HepG2 (cell line): ENCODE data around the gene BBC3. TPM values are rescaled to one million over a fixed set of nuclear protein-coding genes. Genes with fewer than 3 reads are reported as not detected.

Experiments used
- BHLHE40 ChIP-seq: IDR thresholded peaks from 2 replicates; pipeline ENCODE4 v1.6.1; 2011; ENCODE audit warnings: low read length, improper control_type of control experiment
- CCDC6 ChIP-seq: sonication (generic); formaldehyde crosslinking; IDR thresholded peaks from 2 replicates; pipeline ENCODE4 v1.8.1; 2022; ENCODE audit warnings: mild to moderate bottlenecking, missing genetic modification reagents, moderate library complexity
- FOXO4 ChIP-seq: sonication (generic); formaldehyde crosslinking; conservative IDR thresholded peaks from 2 replicates; pipeline ENCODE4 v1.8.1; 2023; ENCODE audit warnings: missing genetic modification reagents
- MAZ ChIP-seq, 2 experiments: sonication (generic) in 1 of 2; formaldehyde crosslinking in 1 of 2; IDR thresholded peaks; 2 replicates each; pipeline versions ENCODE4 v1.5.0 to v1.6.1; 2012 to 2020; ENCODE audit warnings: low read depth in 2 of 2, mild to moderate bottlenecking in 2 of 2, borderline replicate concordance in 1 of 2, improper control_type of control experiment in 1 of 2, low read length in 1 of 2, missing genetic modification reagents in 1 of 2, moderate library complexity in 1 of 2
- MTA3 ChIP-seq: sonication (generic); formaldehyde crosslinking; IDR thresholded peaks from 2 replicates; pipeline ENCODE4 v1.4.0; 2020; ENCODE audit warnings: missing genetic modification reagents
- MXI1 ChIP-seq: IDR thresholded peaks from 3 replicates; pipeline ENCODE4 v1.6.1; 2012; ENCODE audit warnings: low read depth, low read length, inconsistent platforms, borderline replicate concordance
- POLR2A ChIP-seq, 2 experiments: IDR thresholded peaks; 2 replicates each; pipeline ENCODE4 v1.6.1; 2011; ENCODE audit warnings: low read depth in 2 of 2, low read length in 2 of 2, mild to moderate bottlenecking in 1 of 2, moderate library complexity in 1 of 2; ENCODE audit not compliant: insufficient read depth in 1 of 2
- ZC3H4 ChIP-seq: sonication (generic); formaldehyde crosslinking; IDR thresholded peaks from 2 replicates; pipeline ENCODE4 v1.4.0; 2020; ENCODE audit warnings: missing genetic modification reagents, borderline replicate concordance
- ZFY ChIP-seq: sonication (generic); formaldehyde crosslinking; IDR thresholded peaks from 2 replicates; pipeline ENCODE4 v1.4.0; 2020; ENCODE audit warnings: missing genetic modification reagents
- ZXDC ChIP-seq: sonication (generic); formaldehyde crosslinking; IDR thresholded peaks from 2 replicates; pipeline ENCODE4 v1.5.0; 2020; ENCODE audit warnings: mild to moderate bottlenecking, missing genetic modification reagents
- polyA plus RNA-seq, 8 experiments: library from polyadenylated mRNA; depleted of rRNA in 3 of 8; stranded (reverse) in 7 of 8; unstranded in 1 of 8; fragments of >200 nt; fragmentation: Illumina TruSeq in 4 of 8; extraction: Trizol in 4 of 8; gene quantifications; 2 replicates each; pipeline versions ENCODE4 v1.2.1 to v1.2.3, GENCODE V29; 2011 to 2016; ENCODE audit warnings: low read depth in 4 of 8, missing spikeins in 1 of 8, mixed read lengths in 1 of 8; ENCODE audit not compliant: insufficient read depth in 1 of 8
- total RNA-seq, 5 experiments: library from RNA; depleted of rRNA; stranded (reverse); fragments of >200 nt; fragmentation: Illumina TruSeq; extraction: Trizol; gene quantifications; 2 replicates each; pipeline ENCODE4 v1.2.3, GENCODE V29; 2016; ENCODE audit warnings: low read depth in 1 of 5
- TF ChIP-seq, protein P1 (sequence below): sonication (generic); formaldehyde crosslinking; IDR thresholded peaks from 2 replicates; pipeline ENCODE4 v1.5.1; 2020; ENCODE audit warnings: mild to moderate bottlenecking, missing genetic modification reagents, borderline replicate concordance
- TF ChIP-seq, protein P2 (sequence below), 2 experiments: sonication (generic) in 1 of 2; formaldehyde crosslinking in 1 of 2; IDR thresholded peaks; 2 replicates each; pipeline versions ENCODE4 v1.4.0 to v1.6.1; 2016 to 2020; ENCODE audit warnings: borderline replicate concordance in 1 of 2, low read depth in 1 of 2, mild to moderate bottlenecking in 1 of 2, missing genetic modification reagents in 1 of 2

The BBC3 gene
- total and polyA plus RNA-seq, 2 of the 13 experiments (the other 11 are each of a cell fraction or from before 2014, with no cell fraction given), result 6.1 to 8.8 TPM

DNA sequence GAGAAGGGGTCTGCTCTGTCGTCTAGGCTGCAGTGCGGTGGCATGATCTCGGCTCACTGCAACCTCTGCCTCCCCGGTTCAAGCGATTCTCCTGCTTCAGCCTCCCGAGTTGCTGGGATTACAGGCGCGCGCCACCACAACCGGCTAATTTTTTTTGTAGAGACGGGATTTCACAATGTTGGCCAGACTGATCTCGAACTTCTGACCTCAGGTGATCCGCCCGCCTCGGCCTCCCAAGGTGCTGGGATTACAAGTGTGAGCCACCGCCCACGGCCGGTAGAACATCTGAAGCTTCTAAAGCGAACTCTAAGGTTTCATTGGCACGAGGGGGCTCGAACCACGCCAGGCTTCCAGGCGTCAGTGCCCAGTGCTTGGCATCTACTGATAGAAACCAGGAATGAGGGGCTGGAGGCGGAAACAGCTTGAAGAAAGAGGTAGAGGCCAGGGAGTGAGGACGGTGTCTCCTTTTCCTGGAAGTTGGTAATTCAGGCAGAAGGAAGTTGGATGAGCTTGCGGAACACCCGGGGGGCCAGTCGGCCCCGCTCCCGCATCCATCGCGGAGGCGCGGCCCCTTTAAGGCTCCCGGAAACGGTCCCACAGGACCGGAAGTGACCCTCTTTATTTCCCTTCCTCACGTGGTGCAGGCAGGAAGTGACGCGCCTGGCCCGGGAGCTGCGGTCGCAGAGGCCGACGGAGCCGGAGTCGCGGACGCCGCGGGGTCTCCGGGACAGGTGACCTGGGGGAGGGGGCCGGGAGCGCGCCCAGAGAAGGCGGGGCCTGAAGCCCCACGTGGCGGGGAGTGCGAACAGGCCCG lies 25.1 kb upstream of the BBC3 start, which contains the start of gene CCDC9 (continued):
- TF ChIP-seq ZXDC (CRISPR knock-in tag), result peak; percentile 95
- TF ChIP-seq ZC3H4 (CRISPR knock-in tag), result no peak
- no peak for TF ChIP-seq MTA3 (CRISPR knock-in tag)
- TF ChIP-seq, protein P1, sequence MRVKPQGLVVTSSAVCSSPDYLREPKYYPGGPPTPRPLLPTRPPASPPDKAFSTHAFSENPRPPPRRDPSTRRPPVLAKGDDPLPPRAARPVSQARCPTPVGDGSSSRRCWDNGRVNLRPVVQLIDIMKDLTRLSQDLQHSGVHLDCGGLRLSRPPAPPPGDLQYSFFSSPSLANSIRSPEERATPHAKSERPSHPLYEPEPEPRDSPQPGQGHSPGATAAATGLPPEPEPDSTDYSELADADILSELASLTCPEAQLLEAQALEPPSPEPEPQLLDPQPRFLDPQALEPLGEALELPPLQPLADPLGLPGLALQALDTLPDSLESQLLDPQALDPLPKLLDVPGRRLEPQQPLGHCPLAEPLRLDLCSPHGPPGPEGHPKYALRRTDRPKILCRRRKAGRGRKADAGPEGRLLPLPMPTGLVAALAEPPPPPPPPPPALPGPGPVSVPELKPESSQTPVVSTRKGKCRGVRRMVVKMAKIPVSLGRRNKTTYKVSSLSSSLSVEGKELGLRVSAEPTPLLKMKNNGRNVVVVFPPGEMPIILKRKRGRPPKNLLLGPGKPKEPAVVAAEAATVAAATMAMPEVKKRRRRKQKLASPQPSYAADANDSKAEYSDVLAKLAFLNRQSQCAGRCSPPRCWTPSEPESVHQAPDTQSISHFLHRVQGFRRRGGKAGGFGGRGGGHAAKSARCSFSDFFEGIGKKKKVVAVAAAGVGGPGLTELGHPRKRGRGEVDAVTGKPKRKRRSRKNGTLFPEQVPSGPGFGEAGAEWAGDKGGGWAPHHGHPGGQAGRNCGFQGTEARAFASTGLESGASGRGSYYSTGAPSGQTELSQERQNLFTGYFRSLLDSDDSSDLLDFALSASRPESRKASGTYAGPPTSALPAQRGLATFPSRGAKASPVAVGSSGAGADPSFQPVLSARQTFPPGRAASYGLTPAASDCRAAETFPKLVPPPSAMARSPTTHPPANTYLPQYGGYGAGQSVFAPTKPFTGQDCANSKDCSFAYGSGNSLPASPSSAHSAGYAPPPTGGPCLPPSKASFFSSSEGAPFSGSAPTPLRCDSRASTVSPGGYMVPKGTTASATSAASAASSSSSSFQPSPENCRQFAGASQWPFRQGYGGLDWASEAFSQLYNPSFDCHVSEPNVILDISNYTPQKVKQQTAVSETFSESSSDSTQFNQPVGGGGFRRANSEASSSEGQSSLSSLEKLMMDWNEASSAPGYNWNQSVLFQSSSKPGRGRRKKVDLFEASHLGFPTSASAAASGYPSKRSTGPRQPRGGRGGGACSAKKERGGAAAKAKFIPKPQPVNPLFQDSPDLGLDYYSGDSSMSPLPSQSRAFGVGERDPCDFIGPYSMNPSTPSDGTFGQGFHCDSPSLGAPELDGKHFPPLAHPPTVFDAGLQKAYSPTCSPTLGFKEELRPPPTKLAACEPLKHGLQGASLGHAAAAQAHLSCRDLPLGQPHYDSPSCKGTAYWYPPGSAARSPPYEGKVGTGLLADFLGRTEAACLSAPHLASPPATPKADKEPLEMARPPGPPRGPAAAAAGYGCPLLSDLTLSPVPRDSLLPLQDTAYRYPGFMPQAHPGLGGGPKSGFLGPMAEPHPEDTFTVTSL (CRISPR knock-in tag), result 0 out of 2 replicates have a peak, but pooled peaks have one; percentile 16
- TF ChIP-seq, protein P2, sequence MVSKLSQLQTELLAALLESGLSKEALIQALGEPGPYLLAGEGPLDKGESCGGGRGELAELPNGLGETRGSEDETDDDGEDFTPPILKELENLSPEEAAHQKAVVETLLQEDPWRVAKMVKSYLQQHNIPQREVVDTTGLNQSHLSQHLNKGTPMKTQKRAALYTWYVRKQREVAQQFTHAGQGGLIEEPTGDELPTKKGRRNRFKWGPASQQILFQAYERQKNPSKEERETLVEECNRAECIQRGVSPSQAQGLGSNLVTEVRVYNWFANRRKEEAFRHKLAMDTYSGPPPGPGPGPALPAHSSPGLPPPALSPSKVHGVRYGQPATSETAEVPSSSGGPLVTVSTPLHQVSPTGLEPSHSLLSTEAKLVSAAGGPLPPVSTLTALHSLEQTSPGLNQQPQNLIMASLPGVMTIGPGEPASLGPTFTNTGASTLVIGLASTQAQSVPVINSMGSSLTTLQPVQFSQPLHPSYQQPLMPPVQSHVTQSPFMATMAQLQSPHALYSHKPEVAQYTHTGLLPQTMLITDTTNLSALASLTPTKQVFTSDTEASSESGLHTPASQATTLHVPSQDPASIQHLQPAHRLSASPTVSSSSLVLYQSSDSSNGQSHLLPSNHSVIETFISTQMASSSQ (IDR thresholded peaks at IDR 0.05; ENCODE audit: low read depth), result no peak
- TF ChIP-seq, protein P2 (CRISPR knock-in tag; IDR thresholded peaks at IDR 0.05; ENCODE audit: borderline replicate concordance), result no peak
- no peak for TF ChIP-seq MAZ (IDR thresholded peaks at IDR 0.05; ENCODE audit: borderline replicate concordance, low read depth, low read length)
- no peak; the same call in 1 of the 2 replicates for TF ChIP-seq MAZ (CRISPR knock-in tag; IDR thresholded peaks at IDR 0.05; ENCODE audit: low read depth)
- TF ChIP-seq MXI1, result peak; percentile 68; the same call in 1 of the 3 replicates
- 0 out of 2 replicates have a peak, but pooled peaks have one; percentile 2 for TF ChIP-seq CCDC6 (CRISPR knock-in tag)
- TF ChIP-seq POLR2A (IDR thresholded peaks at IDR 0.05; ENCODE audit: insufficient read depth in 1 of 2, low read depth in 2 of 2, low read length in 2 of 2), result peak; percentile 69 to 94
- TF ChIP-seq ZFY (CRISPR knock-in tag), result peak; percentile 62
- TF ChIP-seq BHLHE40, result peak; percentile 58
- TF ChIP-seq FOXO4 (CRISPR knock-in tag), result no peak
